Right lobe of liver (tissue), 6 donors: ENCODE measurements around the gene ZMYND15. TPM values are rescaled to one million over a fixed set of nuclear protein-coding genes. Genes with fewer than 3 reads are reported as not detected.

Experiments
- ATAC-seq, 4 donors: fragments of 200-7000 bp; cut with Tn5 transposase; one replicate each; pipeline ENCODE4 v1.9.1; 2020; ENCODE audit warnings: mild to moderate bottlenecking in 4 of 4, moderate library complexity in 4 of 4
- DNase-seq, 3 donors: peaks; one replicate each; pipeline ENCODE4 v3.0.0-alpha.2; 2020
- H3K27ac ChIP-seq, 3 donors: fragments of 200-600 bp; one replicate each; pipeline ENCODE4 v1.8.0; 2022
- H3K27me3 ChIP-seq, 2 donors: fragments of 200-600 bp; one replicate each; pipeline ENCODE4 v1.8.0; 2022
- H3K36me3 ChIP-seq, 4 donors: fragments of 200-600 bp; sonication (generic) in 1 of 4; one replicate each; pipeline versions ENCODE4 v1.5.1 to v1.8.0; 2017 to 2022; ENCODE audit warnings: control low read depth in 1 of 4
- H3K4me1 ChIP-seq, 4 donors: fragments of 200-600 bp; sonication (generic) in 1 of 4; one replicate each; pipeline versions ENCODE4 v1.5.1 to v1.8.0; 2017 to 2022; ENCODE audit warnings: control low read depth in 1 of 4
- H3K4me3 ChIP-seq, 3 donors: fragments of 200-600 bp; one replicate each; pipeline ENCODE4 v1.8.0; 2022
- H3K9me3 ChIP-seq, 4 donors: fragments of 200-600 bp; sonication (generic) in 1 of 4; one replicate each; pipeline versions ENCODE4 v1.5.1 to v1.8.0; 2017 to 2022; ENCODE audit warnings: control low read depth in 1 of 4
- POLR2A ChIP-seq: fragments of 450-650 bp; IDR thresholded peaks from one replicate; pipeline ENCODE4 v1.6.1; 2017; ENCODE audit warnings: antibody characterized with exemption, mild to moderate bottlenecking
- WGBS: methylation state at CpG from one replicate; pipeline ENCODE4 v1.1.6; 2018; ENCODE audit warnings: low coverage, low lambda C conversion rate; ENCODE audit not compliant: insufficient coverage; ENCODE audit errors: missing lambda C conversion rate; 5-methylcytosine and 5-hydroxymethylcytosine counted together
- intact Hi-C, 2 donors: fragments of 100-400 bp; cut with DNase I; formaldehyde crosslinking; loops; one replicate each; pipeline versions ENCODE4 v1.11.2 to v1.14.1; 2022
- total RNA-seq, 6 experiments: library from RNA; depleted of rRNA in 2 of 6; stranded (reverse); fragments of >200 nt in 2 of 6; fragmentation: NEBNext Ultra II Directional in 3 of 6; extraction: Animal tissue kit (Norgen Biotek cat#: 25700) in 3 of 6; gene quantifications; one replicate each; pipeline versions ENCODE4 v1.1.0 to v1.2.4, GENCODE V29; 2016 to 2023
- TF ChIP-seq, protein P1 (sequence below), 4 donors: fragments of 200-600 bp in 3 of 4; fragments of 450-650 bp in 1 of 4; IDR thresholded peaks; one replicate each; pipeline versions ENCODE4 v1.5.1 to v1.8.0; 2016 to 2022; ENCODE audit warnings: antibody characterized with exemption in 4 of 4, mild to moderate bottlenecking in 2 of 4
- donor health status: DM: no; HTN: yes; CAD: no.
- donor health status: DM: no; HTN: no; CAD: no.
- donor health status: DM: no; HTN: no; CAD: no.
- donor health status: DM: no; HTN: yes; CAD: no.
- donor health status: DM: no; HTN: yes; CAD: no.

The ZMYND15 gene
- total RNA-seq, 6 experiments from 2014 or later: 0.70 to 6.5 (median 1.9) TPM

GRCh38 chr17:4740584-4740983 lies 951 bp downstream of the ZMYND15 start:
- 100% methylated on average over 6 of the region's 8 CpGs for WGBS
- Histone ChIP-seq H3K4me3 (no peak overlapping the region), H3K9me3 (no peaks in the 10 kb centered on the region), H3K27me3 (no peaks in the 10 kb centered on the region), H3K36me3 (no peaks in the 10 kb centered on the region), H3K4me1 (peaks cover 0 to 1% (median 0%) of the 10 kb centered on the region in 4 donors), H3K27ac (no peak overlapping the region)
- DNase-seq (no peak), ATAC-seq (no peak)
- TF ChIP-seq, protein P1, sequence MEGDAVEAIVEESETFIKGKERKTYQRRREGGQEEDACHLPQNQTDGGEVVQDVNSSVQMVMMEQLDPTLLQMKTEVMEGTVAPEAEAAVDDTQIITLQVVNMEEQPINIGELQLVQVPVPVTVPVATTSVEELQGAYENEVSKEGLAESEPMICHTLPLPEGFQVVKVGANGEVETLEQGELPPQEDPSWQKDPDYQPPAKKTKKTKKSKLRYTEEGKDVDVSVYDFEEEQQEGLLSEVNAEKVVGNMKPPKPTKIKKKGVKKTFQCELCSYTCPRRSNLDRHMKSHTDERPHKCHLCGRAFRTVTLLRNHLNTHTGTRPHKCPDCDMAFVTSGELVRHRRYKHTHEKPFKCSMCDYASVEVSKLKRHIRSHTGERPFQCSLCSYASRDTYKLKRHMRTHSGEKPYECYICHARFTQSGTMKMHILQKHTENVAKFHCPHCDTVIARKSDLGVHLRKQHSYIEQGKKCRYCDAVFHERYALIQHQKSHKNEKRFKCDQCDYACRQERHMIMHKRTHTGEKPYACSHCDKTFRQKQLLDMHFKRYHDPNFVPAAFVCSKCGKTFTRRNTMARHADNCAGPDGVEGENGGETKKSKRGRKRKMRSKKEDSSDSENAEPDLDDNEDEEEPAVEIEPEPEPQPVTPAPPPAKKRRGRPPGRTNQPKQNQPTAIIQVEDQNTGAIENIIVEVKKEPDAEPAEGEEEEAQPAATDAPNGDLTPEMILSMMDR (IDR thresholded peaks at IDR 0.05): no peak
- TF ChIP-seq POLR2A: no peak
- intact Hi-C loops: no loop called here

DNA sequence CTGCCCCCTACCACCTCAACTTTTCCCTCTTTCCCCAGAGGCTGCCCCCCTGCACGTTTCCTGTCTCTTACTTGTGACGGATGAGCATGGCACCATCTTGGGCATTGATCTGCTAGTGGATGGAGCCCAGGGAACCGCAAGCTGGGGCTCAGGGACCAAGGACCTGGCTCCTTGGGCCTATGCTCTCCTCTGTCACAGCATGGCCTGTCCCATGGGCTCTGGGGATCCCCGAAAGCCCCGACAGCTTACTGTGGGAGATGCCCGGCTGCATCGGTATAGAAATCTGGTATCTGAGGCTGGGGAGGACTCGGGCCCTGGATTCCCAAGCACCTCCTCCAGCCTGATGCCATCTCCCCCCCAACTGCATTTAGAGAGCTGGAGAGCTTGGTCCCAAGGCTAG lies 1.9 kb downstream of the ZMYND15 start:
- WGBS: 100% methylated on average over 4 of the region's 8 CpGs
- Histone ChIP-seq H3K4me1 (no peaks in the 10 kb centered on the region), H3K4me3 (no peak overlapping the region), H3K27me3 (no peaks in the 10 kb centered on the region), H3K9me3 (no peaks in the 10 kb centered on the region), H3K27ac (no peak overlapping the region), H3K36me3 (no peaks in the 10 kb centered on the region)
- DNase-seq: no peak
- intact Hi-C loops: no loop called here
- no peak for ATAC-seq
- TF ChIP-seq POLR2A: no peak
- TF ChIP-seq, protein P1 (IDR thresholded peaks at IDR 0.05): no peak

DNA sequence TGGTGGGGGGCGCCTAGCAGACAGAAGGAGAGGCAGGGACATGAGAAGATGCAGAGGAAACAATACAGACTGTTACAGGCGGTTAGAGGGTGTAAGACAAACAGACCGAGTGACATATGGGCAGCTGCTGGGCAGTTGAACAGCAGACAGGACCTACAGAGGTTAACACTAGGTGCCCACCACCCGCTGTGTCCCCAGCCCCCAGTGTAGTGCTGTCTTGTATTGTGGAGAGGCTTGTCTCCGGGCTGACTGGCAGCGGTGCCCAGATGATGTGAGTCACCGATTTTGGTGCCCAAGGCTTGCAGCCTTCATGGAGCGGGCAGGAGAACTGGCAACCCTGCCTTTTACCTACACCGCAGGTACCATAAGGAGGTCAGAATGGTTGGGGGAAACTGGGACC lies 2.5 kb downstream of the ZMYND15 start:
- no peak overlapping the region for H3K27ac ChIP-seq

DNA sequence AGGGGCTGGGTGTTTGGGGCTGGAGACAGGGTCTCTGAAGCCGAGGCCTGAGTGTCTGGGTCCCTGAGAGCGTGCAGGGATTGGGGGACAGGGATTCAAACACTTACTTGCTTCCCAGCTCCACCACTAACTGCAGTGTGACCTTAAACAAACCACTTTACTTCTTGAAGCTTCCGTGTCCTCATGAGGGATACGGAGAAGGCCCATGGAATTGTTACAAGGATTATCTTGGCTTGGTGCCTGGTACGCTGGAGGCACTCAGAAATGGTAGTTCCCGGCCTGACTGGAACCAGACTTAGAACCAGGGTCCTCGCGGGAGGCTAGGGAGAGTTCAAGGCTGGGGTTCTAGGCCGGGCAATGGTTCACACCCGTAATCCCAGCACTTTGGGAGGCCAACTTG lies 3.0 kb downstream of the ZMYND15 start:
- no peak overlapping the region for H3K27ac ChIP-seq
- DNase-seq (no peak), ATAC-seq (no peak)
- no peak overlapping the region for H3K4me3 ChIP-seq
- no peak for TF ChIP-seq POLR2A
- TF ChIP-seq, protein P1 (IDR thresholded peaks at IDR 0.05): no peak
- 76% methylated on average over 4 of the region's 10 CpGs for WGBS
- no peaks in the 10 kb centered on the region for H3K27me3 ChIP-seq
- intact Hi-C loops: no loop called here
- no peaks in the 10 kb centered on the region for H3K9me3 ChIP-seq
- H3K4me1 ChIP-seq: no peaks in the 10 kb centered on the region
- H3K36me3 ChIP-seq: no peaks in the 10 kb centered on the region

More for the DNA sequence above, 2.5 kb downstream of the ZMYND15 start:
- H3K27me3 ChIP-seq: no peaks in the 10 kb centered on the region
- intact Hi-C loops: no loop called here
- WGBS: 86% methylated on average over 2 of the region's 9 CpGs
- no peaks in the 10 kb centered on the region for H3K36me3 ChIP-seq
- no peaks in the 10 kb centered on the region for H3K4me1 ChIP-seq
- no peak overlapping the region for H3K4me3 ChIP-seq
- DNase-seq (no peak), ATAC-seq (no peak)
- no peaks in the 10 kb centered on the region for H3K9me3 ChIP-seq
- TF ChIP-seq, protein P1 (IDR thresholded peaks at IDR 0.05): no peak
- no peak for TF ChIP-seq POLR2A

DNA sequence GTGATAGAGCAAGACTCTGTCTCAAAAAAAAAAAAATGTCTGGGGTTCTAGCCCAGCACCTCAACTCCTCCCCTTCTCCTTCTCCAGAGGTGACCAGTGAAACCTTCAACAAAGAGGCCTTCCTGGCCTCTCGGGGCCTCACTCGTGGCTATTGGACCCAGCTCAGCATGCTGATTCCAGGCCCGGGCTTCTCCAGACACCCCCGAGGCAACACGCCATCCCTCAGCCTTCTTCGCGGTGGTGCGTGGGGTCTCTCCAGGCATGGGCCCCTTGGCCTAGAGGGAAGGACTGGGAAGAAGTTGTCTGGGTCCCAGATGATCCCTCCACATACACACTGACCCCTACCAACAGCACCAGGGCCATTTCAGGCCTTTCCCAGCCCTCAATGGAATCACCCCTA lies 3.6 kb downstream of the ZMYND15 start:
- no peaks in the 10 kb centered on the region for H3K36me3 ChIP-seq
- intact Hi-C loops: no loop called here
- no peak overlapping the region for H3K4me3 ChIP-seq
- DNase-seq (no peak), ATAC-seq (no peak)
- no peak overlapping the region for H3K27ac ChIP-seq
- WGBS: no CpG with 5 or more reads among the region's 8 CpGs
- no peaks in the 10 kb centered on the region for H3K4me1 ChIP-seq
- no peak for TF ChIP-seq POLR2A
- TF ChIP-seq, protein P1 (IDR thresholded peaks at IDR 0.05): no peak
- H3K27me3 ChIP-seq: no peaks in the 10 kb centered on the region
- H3K9me3 ChIP-seq: no peaks in the 10 kb centered on the region
